ENCODE measurements around the gene ETV4. TPM values are rescaled to one million over a fixed set of nuclear protein-coding genes. Genes with fewer than 3 reads are reported as not detected.

The ETV4 gene
- total and polyA plus RNA-seq, 2 of the 13 experiments (the other 11 are each of a cell fraction or from before 2014, with no cell fraction given) = 128 to 330 TPM

DNA sequence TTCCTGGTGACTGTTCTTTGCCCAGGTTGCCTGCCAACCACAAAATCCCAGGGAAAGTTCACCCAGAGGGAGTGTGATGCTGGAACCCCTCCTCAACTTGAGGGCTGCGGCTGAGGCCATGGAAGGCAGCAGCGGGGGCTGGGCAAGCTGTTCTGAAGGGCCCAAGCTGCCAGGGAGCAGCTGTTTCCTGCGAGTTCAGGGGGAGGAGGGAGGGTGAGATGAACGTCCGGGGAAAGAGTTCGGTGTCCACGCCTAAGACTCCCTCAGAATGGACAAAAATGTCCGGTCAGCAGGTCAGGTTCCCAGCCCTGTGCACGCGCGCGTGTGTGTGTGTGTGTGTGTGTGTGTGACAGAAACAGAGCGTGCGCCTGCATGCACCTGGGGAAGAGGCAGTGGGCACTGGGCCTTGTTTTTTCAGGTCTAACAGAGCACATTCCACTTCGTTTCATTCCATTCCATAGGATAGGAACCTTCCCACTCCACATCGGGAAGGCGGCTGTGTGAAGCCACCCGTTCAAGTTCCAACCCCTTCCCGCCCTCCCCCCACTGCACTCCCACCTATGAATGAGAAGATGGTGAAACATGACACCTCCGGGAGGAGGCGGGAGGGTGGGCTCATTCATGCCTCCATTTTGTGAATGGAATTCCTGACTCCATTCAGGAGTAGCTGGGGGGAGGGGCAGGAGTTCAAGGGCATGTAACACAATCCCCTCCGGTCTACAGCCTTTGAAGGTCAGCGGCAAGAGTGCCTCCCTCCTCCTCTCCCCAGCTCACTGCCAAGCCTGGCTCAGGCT lies 15.7 kb downstream of the ETV4 start (continued):
- TF ChIP-seq, protein P1, sequence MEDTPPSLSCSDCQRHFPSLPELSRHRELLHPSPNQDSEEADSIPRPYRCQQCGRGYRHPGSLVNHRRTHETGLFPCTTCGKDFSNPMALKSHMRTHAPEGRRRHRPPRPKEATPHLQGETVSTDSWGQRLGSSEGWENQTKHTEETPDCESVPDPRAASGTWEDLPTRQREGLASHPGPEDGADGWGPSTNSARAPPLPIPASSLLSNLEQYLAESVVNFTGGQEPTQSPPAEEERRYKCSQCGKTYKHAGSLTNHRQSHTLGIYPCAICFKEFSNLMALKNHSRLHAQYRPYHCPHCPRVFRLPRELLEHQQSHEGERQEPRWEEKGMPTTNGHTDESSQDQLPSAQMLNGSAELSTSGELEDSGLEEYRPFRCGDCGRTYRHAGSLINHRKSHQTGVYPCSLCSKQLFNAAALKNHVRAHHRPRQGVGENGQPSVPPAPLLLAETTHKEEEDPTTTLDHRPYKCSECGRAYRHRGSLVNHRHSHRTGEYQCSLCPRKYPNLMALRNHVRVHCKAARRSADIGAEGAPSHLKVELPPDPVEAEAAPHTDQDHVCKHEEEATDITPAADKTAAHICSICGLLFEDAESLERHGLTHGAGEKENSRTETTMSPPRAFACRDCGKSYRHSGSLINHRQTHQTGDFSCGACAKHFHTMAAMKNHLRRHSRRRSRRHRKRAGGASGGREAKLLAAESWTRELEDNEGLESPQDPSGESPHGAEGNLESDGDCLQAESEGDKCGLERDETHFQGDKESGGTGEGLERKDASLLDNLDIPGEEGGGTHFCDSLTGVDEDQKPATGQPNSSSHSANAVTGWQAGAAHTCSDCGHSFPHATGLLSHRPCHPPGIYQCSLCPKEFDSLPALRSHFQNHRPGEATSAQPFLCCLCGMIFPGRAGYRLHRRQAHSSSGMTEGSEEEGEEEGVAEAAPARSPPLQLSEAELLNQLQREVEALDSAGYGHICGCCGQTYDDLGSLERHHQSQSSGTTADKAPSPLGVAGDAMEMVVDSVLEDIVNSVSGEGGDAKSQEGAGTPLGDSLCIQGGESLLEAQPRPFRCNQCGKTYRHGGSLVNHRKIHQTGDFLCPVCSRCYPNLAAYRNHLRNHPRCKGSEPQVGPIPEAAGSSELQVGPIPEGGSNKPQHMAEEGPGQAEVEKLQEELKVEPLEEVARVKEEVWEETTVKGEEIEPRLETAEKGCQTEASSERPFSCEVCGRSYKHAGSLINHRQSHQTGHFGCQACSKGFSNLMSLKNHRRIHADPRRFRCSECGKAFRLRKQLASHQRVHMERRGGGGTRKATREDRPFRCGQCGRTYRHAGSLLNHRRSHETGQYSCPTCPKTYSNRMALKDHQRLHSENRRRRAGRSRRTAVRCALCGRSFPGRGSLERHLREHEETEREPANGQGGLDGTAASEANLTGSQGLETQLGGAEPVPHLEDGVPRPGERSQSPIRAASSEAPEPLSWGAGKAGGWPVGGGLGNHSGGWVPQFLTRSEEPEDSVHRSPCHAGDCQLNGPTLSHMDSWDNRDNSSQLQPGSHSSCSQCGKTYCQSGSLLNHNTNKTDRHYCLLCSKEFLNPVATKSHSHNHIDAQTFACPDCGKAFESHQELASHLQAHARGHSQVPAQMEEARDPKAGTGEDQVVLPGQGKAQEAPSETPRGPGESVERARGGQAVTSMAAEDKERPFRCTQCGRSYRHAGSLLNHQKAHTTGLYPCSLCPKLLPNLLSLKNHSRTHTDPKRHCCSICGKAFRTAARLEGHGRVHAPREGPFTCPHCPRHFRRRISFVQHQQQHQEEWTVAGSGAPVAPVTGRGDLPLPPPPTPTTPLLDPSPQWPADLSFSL (CRISPR knock-in tag; IDR thresholded peaks at IDR 0.05) = peak; percentile 83; the same call in 1 of the 2 replicates
- TF ChIP-seq SCMH1 (CRISPR knock-in tag; IDR thresholded peaks at IDR 0.05; ENCODE audit: borderline replicate concordance) = no peak
- TF ChIP-seq, protein P2, sequence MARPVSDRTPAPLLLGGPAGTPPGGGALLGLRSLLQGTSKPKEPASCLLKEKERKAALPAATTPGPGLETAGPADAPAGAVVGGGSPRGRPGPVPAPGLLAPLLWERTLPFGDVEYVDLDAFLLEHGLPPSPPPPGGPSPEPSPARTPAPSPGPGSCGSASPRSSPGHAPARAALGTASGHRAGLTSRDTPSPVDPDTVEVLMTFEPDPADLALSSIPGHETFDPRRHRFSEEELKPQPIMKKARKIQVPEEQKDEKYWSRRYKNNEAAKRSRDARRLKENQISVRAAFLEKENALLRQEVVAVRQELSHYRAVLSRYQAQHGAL (CRISPR knock-in tag; IDR thresholded peaks at IDR 0.05; ENCODE audit: not compliant biosample characterization) = no peak
- TF ChIP-seq, protein P3, sequence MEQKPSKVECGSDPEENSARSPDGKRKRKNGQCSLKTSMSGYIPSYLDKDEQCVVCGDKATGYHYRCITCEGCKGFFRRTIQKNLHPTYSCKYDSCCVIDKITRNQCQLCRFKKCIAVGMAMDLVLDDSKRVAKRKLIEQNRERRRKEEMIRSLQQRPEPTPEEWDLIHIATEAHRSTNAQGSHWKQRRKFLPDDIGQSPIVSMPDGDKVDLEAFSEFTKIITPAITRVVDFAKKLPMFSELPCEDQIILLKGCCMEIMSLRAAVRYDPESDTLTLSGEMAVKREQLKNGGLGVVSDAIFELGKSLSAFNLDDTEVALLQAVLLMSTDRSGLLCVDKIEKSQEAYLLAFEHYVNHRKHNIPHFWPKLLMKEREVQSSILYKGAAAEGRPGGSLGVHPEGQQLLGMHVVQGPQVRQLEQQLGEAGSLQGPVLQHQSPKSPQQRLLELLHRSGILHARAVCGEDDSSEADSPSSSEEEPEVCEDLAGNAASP (CRISPR knock-in tag; IDR thresholded peaks at IDR 0.05; ENCODE audit: borderline replicate concordance) = peak; percentile 98
- peak; percentile 69 for TF ChIP-seq JARID2 (CRISPR knock-in tag; IDR thresholded peaks at IDR 0.05; ENCODE audit: insufficient replicate concordance)
- peak in 1 of 2 experiments; percentile 97; a peak in 3 of 4 replicates for TF ChIP-seq KLF16 (CRISPR knock-in tag; IDR thresholded peaks at IDR 0.05)
- peak; percentile 89 for TF ChIP-seq ZNF335 (CRISPR knock-in tag; IDR thresholded peaks at IDR 0.05)
- TF ChIP-seq TBP (CRISPR knock-in tag; IDR thresholded peaks at IDR 0.05) = no peak
- TF ChIP-seq ZNF34 (CRISPR knock-in tag; IDR thresholded peaks at IDR 0.05; ENCODE audit: borderline replicate concordance) = no peak; the same call in none of the 2 replicates
- peak; percentile 98 for TF ChIP-seq SALL1 (CRISPR knock-in tag; IDR thresholded peaks at IDR 0.05)
- TF ChIP-seq BRCA1 (CRISPR knock-in tag; IDR thresholded peaks at IDR 0.05) = no peak
- peak; percentile 97; the same call in 1 of the 2 replicates for TF ChIP-seq MIER3 (CRISPR knock-in tag; IDR thresholded peaks at IDR 0.05; ENCODE audit: borderline replicate concordance)
- peak; percentile 99 for TF ChIP-seq ESRRA (CRISPR knock-in tag; IDR thresholded peaks at IDR 0.05; ENCODE audit: low read depth)
- peak; percentile 83; the same call in 1 of the 2 replicates for TF ChIP-seq SMAD1 (CRISPR knock-in tag; IDR thresholded peaks at IDR 0.05; ENCODE audit: borderline replicate concordance, low read depth)
- peak; percentile 95 for TF ChIP-seq SMAD3 (CRISPR knock-in tag; IDR thresholded peaks at IDR 0.05)
- peak; percentile 46; the same call in 1 of the 2 replicates for TF ChIP-seq NAIF1 (CRISPR knock-in tag; IDR thresholded peaks at IDR 0.05; ENCODE audit: borderline replicate concordance)
- TF ChIP-seq ZFP90 (CRISPR knock-in tag; IDR thresholded peaks at IDR 0.05; ENCODE audit: borderline replicate concordance) = peak; percentile 46
- TF ChIP-seq ZNF7 (CRISPR knock-in tag; IDR thresholded peaks at IDR 0.05) = no peak
- TF ChIP-seq ZNF850 (CRISPR knock-in tag; conservative IDR thresholded peaks at IDR 0.05) = no peak
- peak; percentile 29 for TF ChIP-seq GATA4 (IDR thresholded peaks at IDR 0.05; ENCODE audit: borderline replicate concordance, low read depth)
